ENCODE results near the gene SSNA1. TPM values are rescaled to one million over a fixed set of nuclear protein-coding genes. Genes with fewer than 3 reads are reported as not detected.

SSNA1 gene
- total RNA-seq, 1 donor from 2014 or later, result 52.7 TPM

DNA sequence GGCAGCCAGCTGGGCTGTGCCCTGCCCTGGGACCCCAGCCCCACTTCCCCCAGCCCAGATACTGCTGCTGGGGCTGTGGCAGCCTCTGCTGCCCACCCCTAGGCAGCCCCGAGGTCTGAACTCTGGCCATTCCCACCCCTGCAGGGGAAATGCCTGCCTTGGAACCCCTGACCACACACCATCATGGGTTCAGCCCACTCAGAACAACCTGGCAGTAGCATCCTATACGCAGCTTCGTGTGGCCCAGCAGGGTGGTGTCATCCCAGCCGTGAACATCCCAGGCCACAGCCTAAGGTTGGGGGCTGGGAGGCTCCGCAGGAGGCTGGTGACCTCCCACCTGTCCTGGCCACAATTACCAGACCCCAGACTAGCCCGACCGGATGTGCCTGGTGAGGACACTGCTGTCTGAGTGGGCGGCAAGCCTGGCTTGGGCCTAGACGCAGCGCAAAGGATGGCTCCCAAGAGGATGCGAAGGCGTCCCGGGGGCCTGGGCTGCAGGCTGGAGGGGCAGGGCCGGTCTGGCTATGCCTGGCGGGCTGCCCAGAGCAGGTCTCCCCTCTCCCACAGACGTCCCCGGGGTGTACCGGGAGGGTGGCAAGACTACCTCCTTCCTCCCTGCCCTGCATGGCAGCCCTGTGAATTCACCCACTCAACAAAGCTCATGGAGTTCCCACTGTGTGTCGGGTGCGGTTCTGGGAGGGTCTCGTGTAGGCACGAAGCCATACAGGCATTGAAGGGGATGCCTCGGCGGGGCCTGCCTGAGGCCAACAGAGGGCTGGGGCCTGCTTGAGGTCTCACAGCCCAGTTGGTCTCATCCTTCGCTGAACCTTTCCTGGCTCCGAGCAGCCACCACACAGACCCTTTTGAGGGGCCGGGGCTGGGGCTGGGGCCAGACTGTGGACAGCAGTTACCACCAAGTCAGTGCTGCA lies 40.8 kb downstream of the SSNA1 start:
- Histone ChIP-seq H3K4me1 (ENCODE audit: insufficient read depth, low read length) (peaks cover 12% of the 10 kb centered on the region), H2AFZ (ENCODE audit: low read depth, low read length) (no peak overlapping the region), H3K4me3 (ENCODE audit: insufficient read depth, low read depth, low read length) (no peak overlapping the region), H3K9me3 (ENCODE audit: insufficient read depth, low read depth, low read length) (no peaks in the 10 kb centered on the region), H3K4me2 (ENCODE audit: low read length) (no peak overlapping the region), H3K79me2 (ENCODE audit: insufficient read depth, low read length) (no peaks in the 10 kb centered on the region), H3K27ac (ENCODE audit: low read depth, low read length) (no peak overlapping the region), H4K20me1 (ENCODE audit: insufficient read depth, low read length) (no peaks in the 10 kb centered on the region), H3K9ac (ENCODE audit: low read length) (no peak overlapping the region), H3K36me3 (ENCODE audit: insufficient read depth, low read length) (no peaks in the 10 kb centered on the region), H3K27me3 (ENCODE audit: insufficient read depth, low read length) (no peaks in the 10 kb centered on the region)
- FAIRE-seq (no peak), DNase-seq (ENCODE audit: low read depth) (no peak)
- H3K36me3 Mint-ChIP-seq (ENCODE audit: low read depth, unreplicated experiment), result no peaks in the 10 kb centered on the region
- no peak overlapping the region for H3K4me3 Mint-ChIP-seq (ENCODE audit: unreplicated experiment)
- H3K4me1 Mint-ChIP-seq (ENCODE audit: low read depth, unreplicated experiment), result peaks cover 4% of the 10 kb centered on the region
- H3K27me3 Mint-ChIP-seq (ENCODE audit: low read depth, unreplicated experiment), result no peaks in the 10 kb centered on the region
- TF ChIP-seq, protein P1, sequence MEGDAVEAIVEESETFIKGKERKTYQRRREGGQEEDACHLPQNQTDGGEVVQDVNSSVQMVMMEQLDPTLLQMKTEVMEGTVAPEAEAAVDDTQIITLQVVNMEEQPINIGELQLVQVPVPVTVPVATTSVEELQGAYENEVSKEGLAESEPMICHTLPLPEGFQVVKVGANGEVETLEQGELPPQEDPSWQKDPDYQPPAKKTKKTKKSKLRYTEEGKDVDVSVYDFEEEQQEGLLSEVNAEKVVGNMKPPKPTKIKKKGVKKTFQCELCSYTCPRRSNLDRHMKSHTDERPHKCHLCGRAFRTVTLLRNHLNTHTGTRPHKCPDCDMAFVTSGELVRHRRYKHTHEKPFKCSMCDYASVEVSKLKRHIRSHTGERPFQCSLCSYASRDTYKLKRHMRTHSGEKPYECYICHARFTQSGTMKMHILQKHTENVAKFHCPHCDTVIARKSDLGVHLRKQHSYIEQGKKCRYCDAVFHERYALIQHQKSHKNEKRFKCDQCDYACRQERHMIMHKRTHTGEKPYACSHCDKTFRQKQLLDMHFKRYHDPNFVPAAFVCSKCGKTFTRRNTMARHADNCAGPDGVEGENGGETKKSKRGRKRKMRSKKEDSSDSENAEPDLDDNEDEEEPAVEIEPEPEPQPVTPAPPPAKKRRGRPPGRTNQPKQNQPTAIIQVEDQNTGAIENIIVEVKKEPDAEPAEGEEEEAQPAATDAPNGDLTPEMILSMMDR (IDR thresholded peaks at IDR 0.05; ENCODE audit: insufficient read depth, low read depth, low read length), result no peak
- TF ChIP-seq EZH2 (IDR thresholded peaks at IDR 0.05; ENCODE audit: insufficient read depth, low read length), result no peak
- no peaks in the 10 kb centered on the region for H3K9me3 Mint-ChIP-seq (ENCODE audit: unreplicated experiment)
- no peak overlapping the region for H3K27ac Mint-ChIP-seq (ENCODE audit: unreplicated experiment)

DNA sequence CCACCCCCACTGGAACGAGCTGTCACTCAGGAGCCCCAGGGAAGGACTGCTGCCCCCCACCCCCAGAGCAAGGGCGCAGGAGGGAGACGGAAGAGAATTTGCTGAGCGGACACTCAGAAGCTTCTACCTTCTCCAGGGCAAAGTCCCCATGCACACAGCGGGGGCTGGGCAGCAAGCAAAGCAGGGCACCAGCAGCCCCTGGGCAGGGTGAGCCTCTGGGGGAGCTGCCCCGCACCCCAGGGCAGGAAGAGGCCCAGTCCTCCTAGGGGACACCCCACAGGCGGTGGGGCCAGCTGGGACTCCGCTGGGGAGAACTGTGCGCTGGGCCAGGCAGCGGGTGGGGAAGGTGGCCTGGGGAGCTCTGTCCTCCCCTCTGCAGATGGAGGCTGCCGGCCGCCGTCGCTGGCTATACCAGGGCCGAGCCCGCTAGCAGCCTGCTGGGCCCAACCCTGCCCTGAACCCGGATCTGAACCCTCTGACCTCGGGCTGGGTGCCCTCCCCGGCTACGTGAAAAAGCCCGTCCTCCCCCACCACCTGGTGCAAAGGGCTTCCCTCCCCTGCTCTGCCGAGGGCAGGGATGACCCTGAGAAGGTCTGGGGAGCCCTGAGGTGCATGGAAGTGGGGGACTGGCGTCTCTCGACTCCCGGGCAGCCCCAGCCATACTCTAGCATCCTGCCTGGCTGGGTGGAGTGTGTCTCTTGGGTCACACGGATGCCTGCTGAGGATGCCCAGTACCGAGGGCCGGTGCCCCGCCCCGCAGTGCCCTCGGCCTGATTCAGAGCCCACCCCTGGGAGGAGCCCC lies 41.6 kb downstream of the SSNA1 start:
- no peak overlapping the region for H3K27ac ChIP-seq (ENCODE audit: low read depth, low read length)
- TF ChIP-seq, protein P1 (IDR thresholded peaks at IDR 0.05; ENCODE audit: insufficient read depth, low read depth, low read length), result no peak
- TF ChIP-seq EZH2 (IDR thresholded peaks at IDR 0.05; ENCODE audit: insufficient read depth, low read length), result no peak
- DNase-seq (ENCODE audit: low read depth) (no peak), FAIRE-seq (no peak)
- H2AFZ ChIP-seq (ENCODE audit: low read depth, low read length), result no peak overlapping the region
- no peaks in the 10 kb centered on the region for H3K27me3 ChIP-seq (ENCODE audit: insufficient read depth, low read length)
- no peak overlapping the region for H3K9ac ChIP-seq (ENCODE audit: low read length)
- no peaks in the 10 kb centered on the region for H3K36me3 ChIP-seq (ENCODE audit: insufficient read depth, low read length)
- peaks cover 4% of the 10 kb centered on the region for H3K4me1 Mint-ChIP-seq (ENCODE audit: low read depth, unreplicated experiment)
- H4K20me1 ChIP-seq (ENCODE audit: insufficient read depth, low read length), result no peaks in the 10 kb centered on the region
- peaks cover 12% of the 10 kb centered on the region for H3K4me1 ChIP-seq (ENCODE audit: insufficient read depth, low read length)
- no peak overlapping the region for H3K4me2 ChIP-seq (ENCODE audit: low read length)
- no peaks in the 10 kb centered on the region for H3K36me3 Mint-ChIP-seq (ENCODE audit: low read depth, unreplicated experiment)
- no peaks in the 10 kb centered on the region for H3K9me3 Mint-ChIP-seq (ENCODE audit: unreplicated experiment)
- no peak overlapping the region for H3K4me3 Mint-ChIP-seq (ENCODE audit: unreplicated experiment)
- H3K27me3 Mint-ChIP-seq (ENCODE audit: low read depth, unreplicated experiment), result no peaks in the 10 kb centered on the region
- no peak overlapping the region for H3K27ac Mint-ChIP-seq (ENCODE audit: unreplicated experiment)
- H3K9me3 ChIP-seq (ENCODE audit: insufficient read depth, low read depth, low read length), result no peaks in the 10 kb centered on the region
- no peak overlapping the region for H3K4me3 ChIP-seq (ENCODE audit: insufficient read depth, low read depth, low read length)
- no peaks in the 10 kb centered on the region for H3K79me2 ChIP-seq (ENCODE audit: insufficient read depth, low read length)
